Measurements from ENCODE around the gene CCNI2.

Gene CCNI2

DNA sequence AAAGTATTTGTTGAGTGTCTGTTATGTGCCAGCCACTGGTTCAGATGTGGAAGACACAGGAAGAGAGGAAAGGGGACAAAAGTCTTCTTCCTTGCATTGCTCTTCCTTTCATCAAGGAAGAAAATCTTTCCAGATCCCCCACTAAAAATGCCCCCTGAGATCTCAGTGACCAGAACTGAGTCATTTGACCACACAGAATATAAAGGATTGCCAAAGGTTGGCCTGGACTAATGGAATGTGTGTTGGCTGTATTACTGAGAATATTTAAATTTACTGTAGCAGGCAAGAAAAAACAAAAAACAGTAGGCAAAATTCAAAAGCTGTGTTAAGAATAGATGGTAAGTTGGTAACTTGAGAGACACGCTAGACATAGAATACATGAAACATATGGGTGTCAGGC is 39.9 kb downstream of the CCNI2 start:
- Histone ChIP-seq H3K4me3 (ENCODE audit: low read depth, low read length, poor library complexity, severe bottlenecking) (no peak overlapping the region), H3K36me3 (ENCODE audit: insufficient read depth, low read length) (no peaks in the 10 kb centered on the region), H3K9ac (ENCODE audit: low read length) (no peak overlapping the region), H3K4me2 (ENCODE audit: low read length) (no peak overlapping the region), H3K4me1 (ENCODE audit: insufficient read depth, low read length, severe bottlenecking) (no peaks in the 10 kb centered on the region), H4K20me1 (ENCODE audit: insufficient read depth, low read length) (no peaks in the 10 kb centered on the region), H3K27ac (ENCODE audit: low read depth, low read length, poor library complexity, severe bottlenecking) (no peak overlapping the region), H2AFZ (ENCODE audit: low read length) (no peak overlapping the region), H3K9me2 (ENCODE audit: low read depth, low read length) (no peaks in the 10 kb centered on the region), H3K9me3 (ENCODE audit: low read length) (no peaks in the 10 kb centered on the region), H3K27me3 (ENCODE audit: insufficient read depth, low read length) (no peaks in the 10 kb centered on the region; the same call in 1 of the 2 replicates), H3K79me2 (ENCODE audit: insufficient read depth, low read length) (no peaks in the 10 kb centered on the region), H3F3A (ENCODE audit: insufficient read depth, low read length) (no peaks in the 10 kb centered on the region)
- TF ChIP-seq EZH2 (IDR thresholded peaks at IDR 0.05; ENCODE audit: borderline replicate concordance, low read length): no peak
- TF ChIP-seq, protein P1, sequence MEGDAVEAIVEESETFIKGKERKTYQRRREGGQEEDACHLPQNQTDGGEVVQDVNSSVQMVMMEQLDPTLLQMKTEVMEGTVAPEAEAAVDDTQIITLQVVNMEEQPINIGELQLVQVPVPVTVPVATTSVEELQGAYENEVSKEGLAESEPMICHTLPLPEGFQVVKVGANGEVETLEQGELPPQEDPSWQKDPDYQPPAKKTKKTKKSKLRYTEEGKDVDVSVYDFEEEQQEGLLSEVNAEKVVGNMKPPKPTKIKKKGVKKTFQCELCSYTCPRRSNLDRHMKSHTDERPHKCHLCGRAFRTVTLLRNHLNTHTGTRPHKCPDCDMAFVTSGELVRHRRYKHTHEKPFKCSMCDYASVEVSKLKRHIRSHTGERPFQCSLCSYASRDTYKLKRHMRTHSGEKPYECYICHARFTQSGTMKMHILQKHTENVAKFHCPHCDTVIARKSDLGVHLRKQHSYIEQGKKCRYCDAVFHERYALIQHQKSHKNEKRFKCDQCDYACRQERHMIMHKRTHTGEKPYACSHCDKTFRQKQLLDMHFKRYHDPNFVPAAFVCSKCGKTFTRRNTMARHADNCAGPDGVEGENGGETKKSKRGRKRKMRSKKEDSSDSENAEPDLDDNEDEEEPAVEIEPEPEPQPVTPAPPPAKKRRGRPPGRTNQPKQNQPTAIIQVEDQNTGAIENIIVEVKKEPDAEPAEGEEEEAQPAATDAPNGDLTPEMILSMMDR (IDR thresholded peaks at IDR 0.05; ENCODE audit: low read length): no peak

DNA sequence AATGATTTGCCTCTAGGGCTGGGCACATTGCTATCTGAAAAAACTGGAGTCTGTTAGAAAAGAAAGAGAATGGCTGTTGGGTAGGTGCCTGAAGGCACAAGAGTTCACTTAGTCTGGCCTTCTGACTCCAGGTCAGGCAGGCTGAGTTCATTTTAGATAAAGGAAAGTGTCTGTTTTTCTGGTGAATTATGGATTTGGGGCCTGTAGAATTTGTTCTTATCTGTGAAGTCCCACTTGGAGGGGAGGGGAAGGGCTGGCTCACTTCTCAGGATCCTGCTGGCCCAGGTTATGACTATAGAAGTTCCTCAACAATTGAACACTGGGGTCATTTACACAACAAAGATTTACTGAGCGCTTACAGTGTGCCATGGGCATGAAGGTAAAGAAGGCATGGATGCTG is 41.3 kb downstream of the CCNI2 start:
- Histone ChIP-seq H4K20me1 (ENCODE audit: insufficient read depth, low read length) (no peaks in the 10 kb centered on the region), H3K27ac (ENCODE audit: low read depth, low read length, poor library complexity, severe bottlenecking) (no peak overlapping the region), H3K4me1 (ENCODE audit: insufficient read depth, low read length, severe bottlenecking) (no peaks in the 10 kb centered on the region), H3K4me3 (ENCODE audit: low read depth, low read length, poor library complexity, severe bottlenecking) (no peak overlapping the region), H3K9me3 (ENCODE audit: low read length) (no peaks in the 10 kb centered on the region), H3K9ac (ENCODE audit: low read length) (no peak overlapping the region), H3K79me2 (ENCODE audit: insufficient read depth, low read length) (no peaks in the 10 kb centered on the region), H3K9me2 (ENCODE audit: low read depth, low read length) (no peaks in the 10 kb centered on the region), H3K36me3 (ENCODE audit: insufficient read depth, low read length) (no peaks in the 10 kb centered on the region), H3F3A (ENCODE audit: insufficient read depth, low read length) (no peaks in the 10 kb centered on the region), H2AFZ (ENCODE audit: low read length) (no peak overlapping the region), H3K4me2 (ENCODE audit: low read length) (no peak overlapping the region), H3K27me3 (ENCODE audit: insufficient read depth, low read length) (peaks cover 6% of the 10 kb centered on the region; the same call in 1 of the 2 replicates)
- TF ChIP-seq EZH2 (IDR thresholded peaks at IDR 0.05; ENCODE audit: borderline replicate concordance, low read length): no peak
- TF ChIP-seq, protein P1 (IDR thresholded peaks at IDR 0.05; ENCODE audit: low read length): no peak

DNA sequence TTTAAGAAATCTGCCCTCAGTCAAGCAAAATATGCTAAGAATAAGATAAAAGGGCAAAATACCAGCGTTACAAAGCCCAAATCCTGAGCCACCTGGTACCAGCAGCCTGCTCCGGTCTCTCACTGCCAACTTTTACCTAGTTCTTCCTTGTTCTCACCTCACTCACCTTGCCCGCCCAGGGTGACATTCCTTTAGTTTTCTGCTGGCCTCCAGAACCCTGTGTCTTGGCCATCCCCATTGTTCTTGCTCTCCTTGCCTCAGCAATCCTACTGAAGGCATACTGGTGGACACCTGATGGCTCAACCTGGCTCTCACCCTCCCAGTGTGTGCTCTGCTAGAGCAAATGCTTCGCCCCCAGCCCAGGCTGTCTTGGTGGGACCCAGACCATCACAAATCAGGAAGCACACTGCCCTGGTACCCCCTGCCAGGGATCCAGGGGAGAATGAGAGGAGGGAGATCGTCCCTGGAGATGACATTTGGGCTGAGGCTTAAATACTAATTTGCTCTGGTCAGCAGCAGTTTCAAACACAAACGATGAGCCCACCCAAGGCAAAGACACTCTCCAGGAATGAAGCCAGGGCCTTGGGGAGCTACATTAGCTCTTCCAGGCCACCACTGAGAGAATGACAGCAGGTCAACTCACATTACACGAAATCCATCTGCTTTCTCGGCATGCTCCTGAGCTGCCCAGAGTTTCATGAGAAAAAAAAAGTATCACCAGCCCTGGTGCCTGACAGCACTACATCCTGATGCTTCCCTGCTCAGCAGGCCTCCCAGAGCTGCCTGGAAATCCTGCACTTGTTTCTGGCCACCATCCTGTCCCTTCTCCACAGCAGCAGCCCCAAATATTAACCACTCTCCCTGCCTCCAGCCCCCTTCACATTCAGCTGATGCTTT is 42.0 kb downstream of the CCNI2 start:
- H4K20me1 ChIP-seq (ENCODE audit: insufficient read depth, low read length): no peaks in the 10 kb centered on the region
- H3K27ac ChIP-seq (ENCODE audit: low read depth, low read length, poor library complexity, severe bottlenecking): no peak overlapping the region
- no peaks in the 10 kb centered on the region for H3K36me3 ChIP-seq (ENCODE audit: insufficient read depth, low read length)
- TF ChIP-seq, protein P1 (IDR thresholded peaks at IDR 0.05; ENCODE audit: low read length): no peak
- no peak for TF ChIP-seq EZH2 (IDR thresholded peaks at IDR 0.05; ENCODE audit: borderline replicate concordance, low read length)
- H3F3A ChIP-seq (ENCODE audit: insufficient read depth, low read length): no peaks in the 10 kb centered on the region
- no peak overlapping the region for H2AFZ ChIP-seq (ENCODE audit: low read length)
- H3K9me2 ChIP-seq (ENCODE audit: low read depth, low read length): no peaks in the 10 kb centered on the region
- no peak overlapping the region for H3K4me2 ChIP-seq (ENCODE audit: low read length)
- H3K4me3 ChIP-seq (ENCODE audit: low read depth, low read length, poor library complexity, severe bottlenecking): no peak overlapping the region
- H3K4me1 ChIP-seq (ENCODE audit: insufficient read depth, low read length, severe bottlenecking): no peaks in the 10 kb centered on the region
- peaks cover 6% of the 10 kb centered on the region; the same call in 1 of the 2 replicates for H3K27me3 ChIP-seq (ENCODE audit: insufficient read depth, low read length)
- no peaks in the 10 kb centered on the region for H3K9me3 ChIP-seq (ENCODE audit: low read length)
- H3K9ac ChIP-seq (ENCODE audit: low read length): no peak overlapping the region
- H3K79me2 ChIP-seq (ENCODE audit: insufficient read depth, low read length): no peaks in the 10 kb centered on the region

Data from OCI-LY1 (cell line).